Liver (tissue), 9 donors: ENCODE results near the gene HOXD12. TPM values are rescaled to one million over a fixed set of nuclear protein-coding genes. Genes with fewer than 3 reads are reported as not detected.

Experiments used
- DNase-seq: peaks from one replicate; pipeline ENCODE4 v3.0.0-alpha.2; 2017; ENCODE audit warnings: low spot score
- H3K27ac ChIP-seq, 2 donors: one replicate each; pipeline ENCODE4 v1.7.0; 2013; ENCODE audit warnings: inconsistent platforms in 2 of 2, low read length in 2 of 2, control low read depth in 1 of 2, low read depth in 1 of 2, mild to moderate bottlenecking in 1 of 2
- H3K27me3 ChIP-seq, 4 donors: one replicate each; pipeline versions ENCODE4 v1.6.1 to v1.7.0; 2013; ENCODE audit warnings: low read length in 3 of 4, inconsistent platforms in 1 of 4, mild to moderate bottlenecking in 1 of 4, moderate library complexity in 1 of 4; ENCODE audit not compliant: control insufficient read depth in 4 of 4, insufficient read depth in 4 of 4
- H3K36me3 ChIP-seq, 4 donors: one replicate each; pipeline versions ENCODE4 v1.6.1 to v1.7.0; 2013; ENCODE audit warnings: low read length in 3 of 4, mild to moderate bottlenecking in 3 of 4, low read depth in 1 of 4, moderate library complexity in 1 of 4; ENCODE audit not compliant: control insufficient read depth in 4 of 4, insufficient read depth in 3 of 4
- H3K4me1 ChIP-seq, 4 donors: one replicate each; pipeline versions ENCODE4 v1.6.1 to v1.7.0; 2013; ENCODE audit warnings: low read length in 3 of 4, mild to moderate bottlenecking in 3 of 4, moderate library complexity in 1 of 4; ENCODE audit not compliant: control insufficient read depth in 4 of 4, insufficient read depth in 4 of 4
- H3K4me3 ChIP-seq, 3 donors: one replicate each; pipeline versions ENCODE4 v1.6.1 to v1.7.0; 2013; ENCODE audit warnings: low read length in 3 of 3, control low read depth in 1 of 3, low read depth in 1 of 3, mild to moderate bottlenecking in 1 of 3
- H3K9ac ChIP-seq, 2 donors: one replicate each; pipeline ENCODE4 v1.7.0; 2013; ENCODE audit warnings: low read length in 2 of 2, mild to moderate bottlenecking in 2 of 2, moderate library complexity in 2 of 2, control low read depth in 1 of 2, low read depth in 1 of 2
- H3K9me3 ChIP-seq, 4 donors: one replicate each; pipeline versions ENCODE4 v1.6.1 to v1.7.0; 2013; ENCODE audit warnings: low read length in 3 of 4; ENCODE audit not compliant: control insufficient read depth in 4 of 4
- EGR1 ChIP-seq, 2 donors: IDR thresholded peaks; 2 replicates each; pipeline ENCODE4 v1.6.1; 2016 to 2018; ENCODE audit warnings: antibody characterized with exemption in 2 of 2, low read depth in 2 of 2
- GABPA ChIP-seq, 2 donors: IDR thresholded peaks in 1 of 2; conservative IDR thresholded peaks in 1 of 2; 2 replicates each; pipeline ENCODE4 v1.6.1; 2016; ENCODE audit warnings: antibody characterized with exemption in 2 of 2, mild to moderate bottlenecking in 1 of 2, moderate library complexity in 1 of 2
- HNF4G ChIP-seq: IDR thresholded peaks from 2 replicates; pipeline ENCODE4 v1.6.1; 2016; ENCODE audit warnings: antibody characterized with exemption
- JUND ChIP-seq, 2 donors: IDR thresholded peaks; 2 replicates each; pipeline ENCODE4 v1.6.1; 2016; ENCODE audit warnings: antibody characterized with exemption in 2 of 2
- RAD21 ChIP-seq, 2 donors: IDR thresholded peaks; 2 replicates each; pipeline ENCODE4 v1.6.1; 2016; ENCODE audit warnings: antibody characterized with exemption in 2 of 2, mild to moderate bottlenecking in 2 of 2
- RXRA ChIP-seq, 2 donors: IDR thresholded peaks; 2 replicates each; pipeline ENCODE4 v1.6.1; 2017 to 2018; ENCODE audit warnings: antibody characterized with exemption in 2 of 2, mild to moderate bottlenecking in 1 of 2
- SP1 ChIP-seq: IDR thresholded peaks from 2 replicates; pipeline ENCODE4 v1.6.1; 2018; ENCODE audit warnings: antibody characterized with exemption, mild to moderate bottlenecking
- YY1 ChIP-seq: IDR thresholded peaks from 2 replicates; pipeline ENCODE4 v1.6.1; 2016; ENCODE audit warnings: antibody characterized with exemption, mild to moderate bottlenecking
- ZBTB33 ChIP-seq: IDR thresholded peaks from 2 replicates; pipeline ENCODE4 v1.6.1; 2016; ENCODE audit warnings: antibody characterized with exemption
- WGBS: extraction: QIAGEN DNeasy Blood & Tissue Kit; methylation state at CpG from one replicate; pipeline ENCODE4 v1.1.7; 2013; 5-methylcytosine and 5-hydroxymethylcytosine counted together
- polyA plus RNA-seq, 2 donors: library from polyadenylated mRNA; stranded (reverse) in 1 of 2; unstranded in 1 of 2; fragments of 200-250 nt in 1 of 2; fragments of >200 nt in 1 of 2; fragmentation: Nextera tagmentation in 1 of 2; extraction: Ambion mirVana in 1 of 2; gene quantifications; one replicate each; pipeline versions ENCODE4 v1.2.1 to v1.2.3, GENCODE V29; 2013 to 2015
- total RNA-seq, 2 donors: library from RNA; depleted of rRNA; stranded (reverse); fragments of >200 nt; gene quantifications; one replicate each; pipeline ENCODE4 v1.2.3, GENCODE V29; 2014
- TF ChIP-seq, protein P1 (sequence below): IDR thresholded peaks from 2 replicates; pipeline ENCODE4 v1.6.1; 2016; ENCODE audit warnings: antibody characterized with exemption
- TF ChIP-seq, protein P2 (sequence below): IDR thresholded peaks from 2 replicates; pipeline ENCODE4 v1.6.1; 2016; ENCODE audit warnings: antibody characterized with exemption
- TF ChIP-seq, protein P3 (sequence below): IDR thresholded peaks from 2 replicates; pipeline ENCODE4 v1.6.1; 2016; ENCODE audit warnings: antibody characterized with exemption, mild to moderate bottlenecking
- TF ChIP-seq, protein P4 (sequence below): fragments of 150-350 bp; IDR thresholded peaks from 2 replicates; pipeline ENCODE4 v1.5.1; 2017; ENCODE audit warnings: improper control_type of control experiment, low read depth, low read length; ENCODE audit not compliant: missing input control
- donor health status: healthy.
- donor health status: healthy.
- donor health status: healthy.
- donor health status: healthy.
- donor health status: healthy.

HOXD12 gene
- total and polyA plus RNA-seq, 4 donors: not detected

DNA sequence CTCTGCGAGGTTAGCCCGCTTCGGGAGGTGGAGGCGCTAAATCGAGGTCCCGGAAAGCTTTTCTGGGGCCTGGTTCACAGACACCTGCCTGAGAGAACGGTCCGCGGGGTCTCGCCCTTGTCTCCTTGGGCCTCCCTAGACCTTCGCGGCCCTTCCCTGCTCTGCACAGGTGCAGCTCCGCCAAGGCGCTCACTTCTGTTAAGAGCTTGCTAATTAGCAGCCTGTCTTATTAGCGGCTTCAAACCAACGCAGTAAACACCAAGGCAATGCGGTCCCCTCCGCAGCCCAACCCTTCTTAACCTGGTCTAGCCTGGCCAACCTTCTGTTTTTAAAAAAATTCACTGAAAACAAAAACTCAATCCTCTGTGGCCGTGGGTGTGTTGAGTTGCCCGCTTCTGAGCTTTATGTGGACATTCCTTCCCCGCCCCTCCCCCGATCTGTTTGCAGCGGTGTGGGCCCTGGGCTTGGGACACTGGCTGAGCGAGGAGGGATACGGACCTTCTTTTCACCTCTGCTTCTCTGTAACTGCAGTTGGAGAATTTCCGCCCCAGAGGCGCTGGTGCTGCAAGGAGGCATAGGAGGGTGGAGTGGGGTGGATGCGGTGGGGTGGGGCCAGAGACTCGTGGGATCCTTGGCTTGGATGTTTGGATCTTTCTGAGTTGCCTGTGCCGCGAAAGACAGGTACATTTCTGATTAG, 48.4 kb downstream of the HOXD12 start:
- Histone ChIP-seq H3K36me3 (no peaks in the 10 kb centered on the region), H3K27me3 (peaks cover 9 to 33% (median 18%) of the 10 kb centered on the region in 4 donors), H3K4me3 (no peak overlapping the region), H3K9ac (no peak overlapping the region), H3K4me1 (peaks cover 0 to 8% (median 2%) of the 10 kb centered on the region in 4 donors), H3K9me3 (no peaks in the 10 kb centered on the region), H3K27ac (no peak overlapping the region)
- no peak for DNase-seq
- TF ChIP-seq GABPA (IDR thresholded peaks at IDR 0.05 in 1 of 2, conservative IDR thresholded peaks at IDR 0.05 in 1 of 2): no peak
- TF ChIP-seq, protein P1, sequence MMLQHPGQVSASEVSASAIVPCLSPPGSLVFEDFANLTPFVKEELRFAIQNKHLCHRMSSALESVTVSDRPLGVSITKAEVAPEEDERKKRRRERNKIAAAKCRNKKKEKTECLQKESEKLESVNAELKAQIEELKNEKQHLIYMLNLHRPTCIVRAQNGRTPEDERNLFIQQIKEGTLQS: no peak
- TF ChIP-seq JUND (IDR thresholded peaks at IDR 0.05): no peak
- TF ChIP-seq SP1: no peak
- no peak for TF ChIP-seq YY1
- TF ChIP-seq, protein P2, sequence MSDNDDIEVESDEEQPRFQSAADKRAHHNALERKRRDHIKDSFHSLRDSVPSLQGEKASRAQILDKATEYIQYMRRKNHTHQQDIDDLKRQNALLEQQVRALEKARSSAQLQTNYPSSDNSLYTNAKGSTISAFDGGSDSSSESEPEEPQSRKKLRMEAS: no peak
- TF ChIP-seq HNF4G: no peak
- no peak for TF ChIP-seq RAD21 (IDR thresholded peaks at IDR 0.05)
- TF ChIP-seq RXRA (IDR thresholded peaks at IDR 0.05): no peak
- TF ChIP-seq ZBTB33: no peak
- no peak for TF ChIP-seq EGR1 (IDR thresholded peaks at IDR 0.05; ENCODE audit: low read depth in 2 of 2)
- TF ChIP-seq, protein P3, sequence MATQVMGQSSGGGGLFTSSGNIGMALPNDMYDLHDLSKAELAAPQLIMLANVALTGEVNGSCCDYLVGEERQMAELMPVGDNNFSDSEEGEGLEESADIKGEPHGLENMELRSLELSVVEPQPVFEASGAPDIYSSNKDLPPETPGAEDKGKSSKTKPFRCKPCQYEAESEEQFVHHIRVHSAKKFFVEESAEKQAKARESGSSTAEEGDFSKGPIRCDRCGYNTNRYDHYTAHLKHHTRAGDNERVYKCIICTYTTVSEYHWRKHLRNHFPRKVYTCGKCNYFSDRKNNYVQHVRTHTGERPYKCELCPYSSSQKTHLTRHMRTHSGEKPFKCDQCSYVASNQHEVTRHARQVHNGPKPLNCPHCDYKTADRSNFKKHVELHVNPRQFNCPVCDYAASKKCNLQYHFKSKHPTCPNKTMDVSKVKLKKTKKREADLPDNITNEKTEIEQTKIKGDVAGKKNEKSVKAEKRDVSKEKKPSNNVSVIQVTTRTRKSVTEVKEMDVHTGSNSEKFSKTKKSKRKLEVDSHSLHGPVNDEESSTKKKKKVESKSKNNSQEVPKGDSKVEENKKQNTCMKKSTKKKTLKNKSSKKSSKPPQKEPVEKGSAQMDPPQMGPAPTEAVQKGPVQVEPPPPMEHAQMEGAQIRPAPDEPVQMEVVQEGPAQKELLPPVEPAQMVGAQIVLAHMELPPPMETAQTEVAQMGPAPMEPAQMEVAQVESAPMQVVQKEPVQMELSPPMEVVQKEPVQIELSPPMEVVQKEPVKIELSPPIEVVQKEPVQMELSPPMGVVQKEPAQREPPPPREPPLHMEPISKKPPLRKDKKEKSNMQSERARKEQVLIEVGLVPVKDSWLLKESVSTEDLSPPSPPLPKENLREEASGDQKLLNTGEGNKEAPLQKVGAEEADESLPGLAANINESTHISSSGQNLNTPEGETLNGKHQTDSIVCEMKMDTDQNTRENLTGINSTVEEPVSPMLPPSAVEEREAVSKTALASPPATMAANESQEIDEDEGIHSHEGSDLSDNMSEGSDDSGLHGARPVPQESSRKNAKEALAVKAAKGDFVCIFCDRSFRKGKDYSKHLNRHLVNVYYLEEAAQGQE: no peak
- TF ChIP-seq, protein P4, sequence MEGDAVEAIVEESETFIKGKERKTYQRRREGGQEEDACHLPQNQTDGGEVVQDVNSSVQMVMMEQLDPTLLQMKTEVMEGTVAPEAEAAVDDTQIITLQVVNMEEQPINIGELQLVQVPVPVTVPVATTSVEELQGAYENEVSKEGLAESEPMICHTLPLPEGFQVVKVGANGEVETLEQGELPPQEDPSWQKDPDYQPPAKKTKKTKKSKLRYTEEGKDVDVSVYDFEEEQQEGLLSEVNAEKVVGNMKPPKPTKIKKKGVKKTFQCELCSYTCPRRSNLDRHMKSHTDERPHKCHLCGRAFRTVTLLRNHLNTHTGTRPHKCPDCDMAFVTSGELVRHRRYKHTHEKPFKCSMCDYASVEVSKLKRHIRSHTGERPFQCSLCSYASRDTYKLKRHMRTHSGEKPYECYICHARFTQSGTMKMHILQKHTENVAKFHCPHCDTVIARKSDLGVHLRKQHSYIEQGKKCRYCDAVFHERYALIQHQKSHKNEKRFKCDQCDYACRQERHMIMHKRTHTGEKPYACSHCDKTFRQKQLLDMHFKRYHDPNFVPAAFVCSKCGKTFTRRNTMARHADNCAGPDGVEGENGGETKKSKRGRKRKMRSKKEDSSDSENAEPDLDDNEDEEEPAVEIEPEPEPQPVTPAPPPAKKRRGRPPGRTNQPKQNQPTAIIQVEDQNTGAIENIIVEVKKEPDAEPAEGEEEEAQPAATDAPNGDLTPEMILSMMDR: no peak
- WGBS: 15% methylated on average over 31 of the region's 31 CpGs
